HCT116 (cell line): ENCODE results near the gene CLN6. TPM values are rescaled to one million over a fixed set of nuclear protein-coding genes. Genes with fewer than 3 reads are reported as not detected.

ENCODE experiments used
- CBX3 ChIP-seq: IDR thresholded peaks from 2 replicates; pipeline ENCODE4 v1.6.1; 2012; ENCODE audit warnings: low read depth
- CEBPB ChIP-seq: IDR thresholded peaks from 2 replicates; pipeline ENCODE4 v1.6.1; 2012; ENCODE audit warnings: low read depth
- CTCF ChIP-seq, 3 experiments: fragments of 200-600 bp in 1 of 3; sonication (generic) in 1 of 3; IDR thresholded peaks in 2 of 3; conservative IDR thresholded peaks in 1 of 3; 2 replicates each; pipeline ENCODE4 v1.5.1; 2012 to 2017; ENCODE audit warnings: low read depth in 2 of 3, low read length in 2 of 3, antibody characterized with exemption in 1 of 3, borderline replicate concordance in 1 of 3, control low read depth in 1 of 3, mild to moderate bottlenecking in 1 of 3, mixed read lengths in 1 of 3, mixed run types in 1 of 3, moderate library complexity in 1 of 3; ENCODE audit not compliant: insufficient read depth in 1 of 3
- EGR1 ChIP-seq: IDR thresholded peaks from 2 replicates; pipeline ENCODE4 v1.6.1; 2012; ENCODE audit warnings: low read depth
- EZH2 ChIP-seq: fragments of 200-600 bp; sonication (generic); IDR thresholded peaks from 2 replicates; pipeline ENCODE4 v1.6.1; 2017; ENCODE audit warnings: antibody characterized with exemption, mixed run types
- EZH2phosphoT487 ChIP-seq: fragments of 200-600 bp; IDR thresholded peaks from 2 replicates; pipeline ENCODE4 v1.6.1; 2018; ENCODE audit warnings: antibody characterized with exemption, borderline replicate concordance
- FOSL1 ChIP-seq: IDR thresholded peaks from 2 replicates; pipeline ENCODE4 v1.6.1; 2012; ENCODE audit warnings: low read depth
- JUND ChIP-seq: IDR thresholded peaks from 2 replicates; pipeline ENCODE4 v1.6.1; 2012
- POLR2A ChIP-seq: IDR thresholded peaks from 2 replicates; pipeline ENCODE4 v1.7.0; 2011; ENCODE audit warnings: borderline replicate concordance; ENCODE audit not compliant: insufficient read depth, insufficient read length; ENCODE audit errors: extremely low read depth
- ZNF274 ChIP-seq: fragments of 200-500 bp; sonication (Bioruptor generic); IDR thresholded peaks from 2 replicates; pipeline ENCODE4 v1.6.1; 2014; ENCODE audit warnings: mild to moderate bottlenecking, low read depth, low read length, inconsistent platforms
- total RNA-seq: library from RNA; stranded (reverse); gene quantifications from one replicate; pipeline ENCODE4 v1.2.1, GENCODE V29; 2021; ENCODE audit not compliant: unreplicated experiment
- TF ChIP-seq, protein P1 (sequence below): IDR thresholded peaks from 2 replicates; pipeline ENCODE4 v1.6.1; 2012; ENCODE audit warnings: low read depth
- TF ChIP-seq, protein P2 (sequence below): IDR thresholded peaks from 2 replicates; pipeline ENCODE4 v1.6.1; 2011; ENCODE audit warnings: mild to moderate bottlenecking, low read length, moderate library complexity; ENCODE audit not compliant: insufficient replicate concordance; ENCODE audit errors: extremely low read depth
- TF ChIP-seq, protein P3 (sequence below): IDR thresholded peaks from 2 replicates; pipeline ENCODE4 v1.6.1; 2012

CLN6 gene
- total RNA-seq, 1 experiment from 2014 or later, result 44.1 TPM

GRCh38 chr15:68277603-68278344, 48.2 kb upstream of the CLN6 start, which contains the start of gene FEM1B (continued):
- TF ChIP-seq, protein P1, sequence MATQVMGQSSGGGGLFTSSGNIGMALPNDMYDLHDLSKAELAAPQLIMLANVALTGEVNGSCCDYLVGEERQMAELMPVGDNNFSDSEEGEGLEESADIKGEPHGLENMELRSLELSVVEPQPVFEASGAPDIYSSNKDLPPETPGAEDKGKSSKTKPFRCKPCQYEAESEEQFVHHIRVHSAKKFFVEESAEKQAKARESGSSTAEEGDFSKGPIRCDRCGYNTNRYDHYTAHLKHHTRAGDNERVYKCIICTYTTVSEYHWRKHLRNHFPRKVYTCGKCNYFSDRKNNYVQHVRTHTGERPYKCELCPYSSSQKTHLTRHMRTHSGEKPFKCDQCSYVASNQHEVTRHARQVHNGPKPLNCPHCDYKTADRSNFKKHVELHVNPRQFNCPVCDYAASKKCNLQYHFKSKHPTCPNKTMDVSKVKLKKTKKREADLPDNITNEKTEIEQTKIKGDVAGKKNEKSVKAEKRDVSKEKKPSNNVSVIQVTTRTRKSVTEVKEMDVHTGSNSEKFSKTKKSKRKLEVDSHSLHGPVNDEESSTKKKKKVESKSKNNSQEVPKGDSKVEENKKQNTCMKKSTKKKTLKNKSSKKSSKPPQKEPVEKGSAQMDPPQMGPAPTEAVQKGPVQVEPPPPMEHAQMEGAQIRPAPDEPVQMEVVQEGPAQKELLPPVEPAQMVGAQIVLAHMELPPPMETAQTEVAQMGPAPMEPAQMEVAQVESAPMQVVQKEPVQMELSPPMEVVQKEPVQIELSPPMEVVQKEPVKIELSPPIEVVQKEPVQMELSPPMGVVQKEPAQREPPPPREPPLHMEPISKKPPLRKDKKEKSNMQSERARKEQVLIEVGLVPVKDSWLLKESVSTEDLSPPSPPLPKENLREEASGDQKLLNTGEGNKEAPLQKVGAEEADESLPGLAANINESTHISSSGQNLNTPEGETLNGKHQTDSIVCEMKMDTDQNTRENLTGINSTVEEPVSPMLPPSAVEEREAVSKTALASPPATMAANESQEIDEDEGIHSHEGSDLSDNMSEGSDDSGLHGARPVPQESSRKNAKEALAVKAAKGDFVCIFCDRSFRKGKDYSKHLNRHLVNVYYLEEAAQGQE, result no peak
- TF ChIP-seq, protein P2, sequence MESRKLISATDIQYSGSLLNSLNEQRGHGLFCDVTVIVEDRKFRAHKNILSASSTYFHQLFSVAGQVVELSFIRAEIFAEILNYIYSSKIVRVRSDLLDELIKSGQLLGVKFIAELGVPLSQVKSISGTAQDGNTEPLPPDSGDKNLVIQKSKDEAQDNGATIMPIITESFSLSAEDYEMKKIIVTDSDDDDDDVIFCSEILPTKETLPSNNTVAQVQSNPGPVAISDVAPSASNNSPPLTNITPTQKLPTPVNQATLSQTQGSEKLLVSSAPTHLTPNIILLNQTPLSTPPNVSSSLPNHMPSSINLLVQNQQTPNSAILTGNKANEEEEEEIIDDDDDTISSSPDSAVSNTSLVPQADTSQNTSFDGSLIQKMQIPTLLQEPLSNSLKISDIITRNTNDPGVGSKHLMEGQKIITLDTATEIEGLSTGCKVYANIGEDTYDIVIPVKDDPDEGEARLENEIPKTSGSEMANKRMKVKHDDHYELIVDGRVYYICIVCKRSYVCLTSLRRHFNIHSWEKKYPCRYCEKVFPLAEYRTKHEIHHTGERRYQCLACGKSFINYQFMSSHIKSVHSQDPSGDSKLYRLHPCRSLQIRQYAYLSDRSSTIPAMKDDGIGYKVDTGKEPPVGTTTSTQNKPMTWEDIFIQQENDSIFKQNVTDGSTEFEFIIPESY, result no peak
- TF ChIP-seq EZH2phosphoT487, result no peak
- TF ChIP-seq CBX3, result peak; percentile 92
- TF ChIP-seq CTCF (IDR thresholded peaks at IDR 0.05 in 2 of 3, conservative IDR thresholded peaks at IDR 0.05 in 1 of 3; ENCODE audit: borderline replicate concordance in 1 of 3, insufficient read depth in 1 of 3, low read depth in 2 of 3, low read length in 2 of 3), result no peak
- peak; percentile 12; the same call in 1 of the 2 replicates for TF ChIP-seq CEBPB
- no peak for TF ChIP-seq EZH2
- TF ChIP-seq, protein P3, sequence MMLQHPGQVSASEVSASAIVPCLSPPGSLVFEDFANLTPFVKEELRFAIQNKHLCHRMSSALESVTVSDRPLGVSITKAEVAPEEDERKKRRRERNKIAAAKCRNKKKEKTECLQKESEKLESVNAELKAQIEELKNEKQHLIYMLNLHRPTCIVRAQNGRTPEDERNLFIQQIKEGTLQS, result no peak
- TF ChIP-seq JUND, result no peak
- peak; percentile 25; the same call in 1 of the 2 replicates for TF ChIP-seq FOSL1
- TF ChIP-seq POLR2A, result peak; percentile 50
- 0 out of 2 replicates have a peak, but pooled peaks have one; percentile 29 for TF ChIP-seq EGR1
- no peak for TF ChIP-seq ZNF274
